PFSK-1 (cell line): Measurements from ENCODE around the gene DACH1.

ENCODE experiments used
- POLR2AphosphoS5 ChIP-seq: IDR thresholded peaks from 2 replicates; pipeline ENCODE4 v1.6.1; 2012; ENCODE audit warnings: low read depth, mild to moderate bottlenecking, control low read depth, low read length, moderate library complexity
- REST ChIP-seq, 2 experiments: IDR thresholded peaks; 2 replicates each; pipeline versions ENCODE4 v1.6.1 to v1.8.0; 2011 to 2012; ENCODE audit warnings: low read depth in 2 of 2, low read length in 2 of 2, control low read depth in 1 of 2, inconsistent platforms in 1 of 2, mild to moderate bottlenecking in 1 of 2, moderate library complexity in 1 of 2; ENCODE audit not compliant: insufficient read depth in 1 of 2
- SIN3A ChIP-seq: IDR thresholded peaks from 2 replicates; pipeline ENCODE4 v1.6.1; 2012; ENCODE audit warnings: mild to moderate bottlenecking, low read length, moderate library complexity, borderline replicate concordance; ENCODE audit not compliant: insufficient read depth
- TAF1 ChIP-seq: IDR thresholded peaks from 2 replicates; pipeline ENCODE4 v1.6.1; 2012; ENCODE audit warnings: low read length, control low read depth, borderline replicate concordance; ENCODE audit not compliant: insufficient read depth

- TF ChIP-seq POLR2AphosphoS5, result no peak
- TF ChIP-seq TAF1, result no peak
- no peak for TF ChIP-seq REST (IDR thresholded peaks at IDR 0.05; ENCODE audit: insufficient read depth in 1 of 2, low read depth in 2 of 2, low read length in 2 of 2)
- no peak for TF ChIP-seq SIN3A
Observed at GRCh38 chr13:71481501-71481900, 385.5 kb downstream of the DACH1 start.
